VCaP (cell line): ENCODE results near the gene PPP2R5E.

Experiments used
- H3K27ac ChIP-seq: fragments of 450-650 bp; 2 replicates; pipeline ENCODE4 v1.5.1; 2017
- TF ChIP-seq, protein P1 (sequence below): fragments of 450-650 bp; conservative IDR thresholded peaks from 2 replicates; pipeline ENCODE4 v1.5.1; 2017; ENCODE audit warnings: mild to moderate bottlenecking, moderate library complexity

The PPP2R5E gene

DNA sequence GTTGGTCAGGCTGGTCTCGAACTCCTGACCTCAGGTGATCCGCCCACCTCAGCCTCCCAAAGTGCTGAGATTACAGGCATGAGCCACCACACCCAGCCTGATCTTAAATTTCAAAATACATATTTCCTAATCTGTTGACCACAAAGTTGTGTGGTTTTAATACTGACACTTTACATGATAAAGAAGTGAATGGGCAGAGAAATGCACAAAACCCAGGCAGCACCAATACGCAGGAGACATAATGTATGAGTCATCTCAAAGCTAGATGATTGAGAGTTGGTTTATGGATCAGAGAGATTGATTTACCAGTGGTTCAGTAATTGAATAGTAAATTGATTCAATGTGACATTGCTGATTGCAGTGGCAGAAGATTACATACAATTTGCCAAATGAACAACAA is 19.2 kb upstream of the PPP2R5E start:
- TF ChIP-seq, protein P1, sequence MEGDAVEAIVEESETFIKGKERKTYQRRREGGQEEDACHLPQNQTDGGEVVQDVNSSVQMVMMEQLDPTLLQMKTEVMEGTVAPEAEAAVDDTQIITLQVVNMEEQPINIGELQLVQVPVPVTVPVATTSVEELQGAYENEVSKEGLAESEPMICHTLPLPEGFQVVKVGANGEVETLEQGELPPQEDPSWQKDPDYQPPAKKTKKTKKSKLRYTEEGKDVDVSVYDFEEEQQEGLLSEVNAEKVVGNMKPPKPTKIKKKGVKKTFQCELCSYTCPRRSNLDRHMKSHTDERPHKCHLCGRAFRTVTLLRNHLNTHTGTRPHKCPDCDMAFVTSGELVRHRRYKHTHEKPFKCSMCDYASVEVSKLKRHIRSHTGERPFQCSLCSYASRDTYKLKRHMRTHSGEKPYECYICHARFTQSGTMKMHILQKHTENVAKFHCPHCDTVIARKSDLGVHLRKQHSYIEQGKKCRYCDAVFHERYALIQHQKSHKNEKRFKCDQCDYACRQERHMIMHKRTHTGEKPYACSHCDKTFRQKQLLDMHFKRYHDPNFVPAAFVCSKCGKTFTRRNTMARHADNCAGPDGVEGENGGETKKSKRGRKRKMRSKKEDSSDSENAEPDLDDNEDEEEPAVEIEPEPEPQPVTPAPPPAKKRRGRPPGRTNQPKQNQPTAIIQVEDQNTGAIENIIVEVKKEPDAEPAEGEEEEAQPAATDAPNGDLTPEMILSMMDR, result no peak
- no peak overlapping the region for H3K27ac ChIP-seq

DNA sequence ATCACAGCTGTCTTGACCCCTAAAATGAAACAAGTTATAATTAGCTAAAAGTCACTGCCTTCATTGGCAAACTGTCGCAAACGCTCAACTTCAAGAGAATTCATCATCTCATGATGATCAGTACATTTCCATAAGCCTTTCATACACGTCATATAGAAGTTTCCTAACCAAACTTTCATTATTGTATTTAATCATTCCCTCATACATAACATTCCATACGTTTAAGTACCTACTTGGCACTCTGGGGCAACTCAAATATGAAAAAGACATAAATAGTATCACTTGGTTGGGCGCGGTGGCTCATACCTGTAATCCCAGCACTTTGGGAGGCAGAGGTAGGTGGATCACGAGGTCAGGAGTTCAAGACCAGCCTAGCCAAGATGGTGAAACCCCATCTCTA is 12.4 kb upstream of the PPP2R5E start:
- TF ChIP-seq, protein P1, result no peak
- no peak overlapping the region for H3K27ac ChIP-seq

DNA sequence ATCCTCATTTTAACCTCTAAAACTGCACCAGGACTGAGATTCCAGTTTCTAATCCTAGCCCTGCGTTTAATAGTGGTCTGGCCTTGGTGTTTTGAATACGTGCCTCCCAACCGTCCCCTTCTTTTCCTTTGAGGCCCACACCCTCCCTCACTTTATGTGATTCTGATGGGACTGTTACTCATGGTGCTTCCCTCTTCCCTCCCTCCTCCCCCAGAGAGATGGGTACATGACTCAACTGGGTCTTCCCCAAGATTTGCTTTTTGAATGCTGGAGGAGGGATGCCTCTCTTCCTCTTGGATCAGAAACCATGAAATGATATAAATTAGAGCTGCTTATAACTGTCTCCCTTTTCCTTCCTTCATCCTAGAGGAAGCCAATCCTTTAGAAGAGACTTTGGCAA is 8.2 kb upstream of the PPP2R5E start:
- TF ChIP-seq, protein P1, result no peak
- no peak overlapping the region for H3K27ac ChIP-seq

DNA sequence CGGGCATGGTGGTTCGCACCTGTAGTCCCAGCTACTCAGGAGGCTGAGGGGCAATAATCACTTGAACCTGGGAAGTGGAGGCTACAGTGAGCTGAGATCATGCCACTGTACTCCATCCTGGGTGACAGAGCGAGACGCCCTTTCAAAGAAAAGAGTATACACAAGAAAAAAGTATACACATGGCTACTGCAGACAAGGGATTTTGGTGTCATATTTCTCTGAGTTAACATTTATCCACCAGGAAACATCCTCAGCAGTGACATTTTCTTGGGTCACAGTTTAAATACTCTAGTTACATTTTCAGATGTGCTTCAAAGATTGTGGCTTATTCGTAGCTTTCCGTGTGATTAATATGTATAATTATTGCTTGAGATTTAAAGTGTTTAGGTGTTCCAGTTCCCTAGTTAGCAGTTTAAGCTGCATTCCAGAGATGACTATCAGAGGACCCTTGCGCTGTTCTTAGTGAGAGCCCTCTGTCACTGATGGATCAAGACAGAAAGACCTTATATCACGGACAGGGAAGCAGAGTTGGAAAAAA is 4.7 kb upstream of the PPP2R5E start:
- no peak overlapping the region for H3K27ac ChIP-seq
- TF ChIP-seq, protein P1, result no peak

DNA sequence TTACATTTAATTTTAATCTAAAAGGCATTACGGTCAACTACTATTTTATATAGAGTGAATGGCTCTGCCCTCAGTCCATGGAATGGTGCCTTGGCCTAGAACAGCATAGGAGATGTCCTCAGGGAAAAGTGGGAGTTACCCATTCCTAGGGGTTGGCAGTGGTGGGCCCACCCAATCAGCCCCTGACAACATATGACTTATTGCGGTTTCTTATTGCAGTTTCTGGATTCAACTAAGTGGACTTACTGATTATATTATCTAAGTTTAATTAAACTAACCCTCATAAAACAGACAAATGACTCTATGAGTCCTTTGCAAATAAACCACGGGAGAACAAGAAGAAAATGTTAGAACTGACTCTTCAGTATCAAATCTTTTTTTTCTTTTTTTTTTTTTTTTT is 2.3 kb upstream of the PPP2R5E start:
- TF ChIP-seq, protein P1, result no peak

DNA sequence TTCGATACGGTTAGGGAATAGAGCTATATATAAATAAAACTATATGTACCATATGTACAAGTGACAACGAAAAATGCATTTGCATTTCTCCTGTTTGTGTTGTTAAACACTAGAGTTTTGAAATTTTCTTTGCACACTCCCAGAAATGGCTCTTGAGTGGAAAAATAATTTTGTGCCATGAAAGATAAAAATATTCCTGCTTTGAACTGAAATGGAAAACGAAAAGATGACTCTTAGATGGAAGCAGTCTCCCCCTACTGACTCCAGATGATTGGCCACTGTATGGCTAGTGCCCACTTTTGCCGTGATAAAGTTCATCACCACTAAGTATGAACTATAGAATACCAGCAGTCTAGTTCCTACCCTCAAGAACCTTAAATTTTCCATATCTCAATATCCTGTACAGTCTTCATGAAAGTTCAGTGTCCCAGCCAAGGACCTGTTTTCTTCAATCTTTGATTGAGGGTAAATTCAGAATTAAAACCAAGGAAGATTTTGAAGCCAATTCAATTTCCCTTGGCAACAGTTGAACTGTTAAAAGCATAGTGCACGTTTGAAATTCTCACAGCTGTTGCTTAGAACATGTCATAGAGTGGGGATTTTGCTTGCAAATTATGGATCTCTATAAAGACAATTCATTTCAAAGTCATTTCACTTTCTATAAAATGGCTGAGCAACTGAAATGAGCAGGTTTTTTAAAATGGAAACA is 1.6 kb upstream of the PPP2R5E start:
- TF ChIP-seq, protein P1, result peak; percentile 39; the same call in 1 of the 2 replicates
- H3K27ac ChIP-seq, result no peak overlapping the region

More for the DNA sequence above, 2.3 kb upstream of the PPP2R5E start:
- H3K27ac ChIP-seq, result no peak overlapping the region

DNA sequence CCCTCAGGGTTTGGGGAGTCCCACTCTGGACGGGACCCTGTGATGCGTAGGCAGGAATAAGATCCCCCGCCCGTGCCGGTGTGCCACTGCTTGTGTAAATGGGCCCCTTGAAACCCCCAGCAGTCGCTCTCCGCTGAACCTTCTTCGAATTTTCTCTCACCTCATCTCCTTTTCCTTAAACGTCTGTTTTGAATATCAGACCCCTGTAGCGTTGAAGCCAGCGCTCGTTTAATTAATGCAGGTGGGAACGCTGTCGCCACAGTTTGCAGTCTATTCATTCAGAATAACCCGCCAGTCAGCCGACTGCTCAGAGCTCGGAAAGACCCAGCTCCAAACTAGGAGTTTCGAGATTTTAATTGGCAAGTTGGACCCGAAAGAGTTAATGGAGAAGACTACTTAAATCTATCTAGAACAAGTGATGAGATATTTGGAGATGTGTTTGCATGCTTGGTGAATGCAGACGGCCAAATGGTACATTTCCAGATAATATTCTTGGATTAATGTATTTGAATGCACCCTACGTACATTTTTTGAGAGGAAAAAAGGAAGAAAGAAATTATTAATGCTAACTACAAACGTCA is 739 bp upstream of the PPP2R5E start:
- TF ChIP-seq, protein P1, result no peak
- H3K27ac ChIP-seq, result peak overlapping the region; percentile 91
